HCT116 (cell line): ENCODE data around the gene TMEM87A. TPM values are rescaled to one million over a fixed set of nuclear protein-coding genes. Genes with fewer than 3 reads are reported as not detected.

Experiments used
- ATAC-seq: fragments of 200-7000 bp; cut with Tn5 transposase; 2 replicates; pipeline ENCODE4 v1.9.1; 2020; ENCODE audit warnings: mild to moderate bottlenecking, moderate library complexity
- BruUV-seq: library from RNA; stranded (reverse); fragments of 400-500 nt; replicated peaks from 2 replicates; lab custom pipeline; 2021; lab: Mats Ljungman, UMichigan
- CTCF ChIA-PET: fragments of 300-600 bp; sonication (Branson Sonifier 250); formaldehyde crosslinking; loops from one replicate; lab custom pipeline; 2021; ENCODE audit warnings: antibody characterized with exemption; lab: Charles Lee
- POLR2A ChIA-PET: fragments of 300-600, 350-600 bp; sonication (Branson Sonifier 250); formaldehyde crosslinking; loops from one replicate; lab custom pipeline; 2021; ENCODE audit warnings: antibody characterized with exemption; lab: Charles Lee
- RAD21 ChIA-PET, 2 experiments: fragments of 300-600 bp; sonication (Branson Sonifier 250); formaldehyde crosslinking; loops; one replicate each; lab custom pipeline; 2023; ENCODE audit warnings: low total read pairs in 2 of 2; ENCODE audit not compliant: uncharacterized antibody in 2 of 2, unreplicated experiment in 2 of 2, low non-redundant PET in 1 of 2; lab: Charles Lee
- DNase-seq: peaks from one replicate; pipeline ENCODE4 v3.0.0-alpha.2; 2010; ENCODE audit warnings: low read depth, low spot score
- H2AFZ ChIP-seq: fragments of 200-600 bp; shearing (Covaris generic), sonication (generic); 2 replicates; pipeline ENCODE4 v1.6.1; 2017; ENCODE audit warnings: low read depth, mixed run types, mixed read lengths, antibody characterized with exemption, low read length; ENCODE audit not compliant: poor library complexity, severe bottlenecking
- H3K27ac ChIP-seq: 2 replicates; pipeline ENCODE4 v1.5.1; 2012; ENCODE audit warnings: low read depth, low read length
- H3K27me3 ChIP-seq: fragments of 200-600 bp; sonication (generic); 2 replicates; pipeline ENCODE4 v1.6.1; 2016; ENCODE audit warnings: mixed run types, low read length, mixed read lengths; ENCODE audit not compliant: insufficient read depth
- H3K36me3 ChIP-seq, 2 experiments: fragments of 200-500 bp in 1 of 2; fragments of 200-600 bp in 1 of 2; sonication (Bioruptor generic) in 1 of 2; sonication (generic) in 1 of 2; 2 replicates each; pipeline versions ENCODE4 v1.5.1 to v1.6.1; 2014 to 2016; ENCODE audit warnings: low read length in 2 of 2, inconsistent platforms in 1 of 2, mixed read lengths in 1 of 2, mixed run types in 1 of 2; ENCODE audit not compliant: insufficient read depth in 2 of 2, control insufficient read depth in 1 of 2
- H3K4me1 ChIP-seq, 2 experiments: fragments of 200-600 bp in 1 of 2; sonication (generic) in 1 of 2; 2 replicates each; pipeline versions ENCODE4 v1.5.1 to v1.6.1; 2012 to 2017; ENCODE audit warnings: low read length in 2 of 2, inconsistent platforms in 1 of 2, mild to moderate bottlenecking in 1 of 2, mixed read lengths in 1 of 2, mixed run types in 1 of 2, moderate library complexity in 1 of 2; ENCODE audit not compliant: insufficient read depth in 2 of 2, control insufficient read depth in 1 of 2
- H3K4me2 ChIP-seq: fragments of 200-600 bp; sonication (generic); 2 replicates; pipeline ENCODE4 v1.6.1; 2017; ENCODE audit warnings: mixed run types, low read length, mixed read lengths
- H3K4me3 ChIP-seq, 2 experiments: fragments of 200-600 bp in 1 of 2; sonication (generic) in 1 of 2; replicated peaks in 1 of 2; 2 replicates each; pipeline ENCODE4 v1.5.1; 2011 to 2016; ENCODE audit warnings: low read length in 2 of 2, control low read depth in 1 of 2, low read depth in 1 of 2, mild to moderate bottlenecking in 1 of 2, mixed read lengths in 1 of 2, mixed run types in 1 of 2
- H3K79me2 ChIP-seq: fragments of 200-600 bp; sonication (generic); 2 replicates; pipeline ENCODE4 v1.6.1; 2017; ENCODE audit warnings: mild to moderate bottlenecking, mixed run types, low read length, moderate library complexity, mixed read lengths; ENCODE audit not compliant: insufficient read depth
- H3K9ac ChIP-seq: fragments of 200-600 bp; sonication (generic); 2 replicates; pipeline ENCODE4 v1.6.1; 2016; ENCODE audit warnings: low read length, mixed read lengths
- H3K9me2 ChIP-seq: fragments of 200-600 bp; sonication (generic), shearing (Covaris generic); 2 replicates; pipeline ENCODE4 v1.6.1; 2017; ENCODE audit warnings: mixed run types, mild to moderate bottlenecking, moderate library complexity; ENCODE audit not compliant: insufficient read depth
- H3K9me3 ChIP-seq, 2 experiments: fragments of 200-500 bp in 1 of 2; fragments of 200-600 bp in 1 of 2; sonication (Bioruptor generic) in 1 of 2; sonication (generic) in 1 of 2; 2 replicates each; pipeline ENCODE4 v1.6.1; 2014 to 2017; ENCODE audit warnings: low read length in 2 of 2, mixed read lengths in 2 of 2, inconsistent platforms in 1 of 2, low read depth in 1 of 2, mild to moderate bottlenecking in 1 of 2, mixed run types in 1 of 2, moderate library complexity in 1 of 2; ENCODE audit not compliant: control insufficient read depth in 1 of 2, insufficient read depth in 1 of 2
- H4K20me1 ChIP-seq: fragments of 200-600 bp; sonication (generic), shearing (Covaris generic); 2 replicates; pipeline ENCODE4 v1.6.1; 2017; ENCODE audit warnings: mixed run types, mild to moderate bottlenecking, moderate library complexity; ENCODE audit not compliant: insufficient read depth
- CBX3 ChIP-seq: IDR thresholded peaks from 2 replicates; pipeline ENCODE4 v1.6.1; 2012; ENCODE audit warnings: low read depth
- CEBPB ChIP-seq: IDR thresholded peaks from 2 replicates; pipeline ENCODE4 v1.6.1; 2012; ENCODE audit warnings: low read depth
- EGR1 ChIP-seq: IDR thresholded peaks from 2 replicates; pipeline ENCODE4 v1.6.1; 2012; ENCODE audit warnings: low read depth
- EZH2 ChIP-seq: fragments of 200-600 bp; sonication (generic); IDR thresholded peaks from 2 replicates; pipeline ENCODE4 v1.6.1; 2017; ENCODE audit warnings: antibody characterized with exemption, mixed run types
- EZH2phosphoT487 ChIP-seq: fragments of 200-600 bp; IDR thresholded peaks from 2 replicates; pipeline ENCODE4 v1.6.1; 2018; ENCODE audit warnings: antibody characterized with exemption, borderline replicate concordance
- MAX ChIP-seq: IDR thresholded peaks from 2 replicates; pipeline ENCODE4 v1.6.1; 2012
- POLR2A ChIP-seq: IDR thresholded peaks from 2 replicates; pipeline ENCODE4 v1.7.0; 2011; ENCODE audit warnings: borderline replicate concordance; ENCODE audit not compliant: insufficient read depth, insufficient read length; ENCODE audit errors: extremely low read depth
- RAD21 ChIP-seq: IDR thresholded peaks from 2 replicates; pipeline ENCODE4 v1.6.1; 2012; ENCODE audit warnings: low read depth, mild to moderate bottlenecking
- SIN3A ChIP-seq: IDR thresholded peaks from 2 replicates; pipeline ENCODE4 v1.6.1; 2012; ENCODE audit warnings: low read depth
- SP1 ChIP-seq: IDR thresholded peaks from 2 replicates; pipeline ENCODE4 v1.6.1; 2012; ENCODE audit warnings: low read depth
- YY1 ChIP-seq: IDR thresholded peaks from 2 replicates; pipeline ENCODE4 v1.6.1; 2011; ENCODE audit warnings: low read length, low read depth, moderate library complexity, mild to moderate bottlenecking; ENCODE audit not compliant: insufficient replicate concordance; ENCODE audit errors: extremely low read depth
- ZFX ChIP-seq: fragments of 450-650 bp; IDR thresholded peaks from 2 replicates; pipeline ENCODE4 v1.6.1; 2017
- ZNF274 ChIP-seq: fragments of 200-500 bp; sonication (Bioruptor generic); IDR thresholded peaks from 2 replicates; pipeline ENCODE4 v1.6.1; 2014; ENCODE audit warnings: mild to moderate bottlenecking, low read depth, low read length, inconsistent platforms
- intact Hi-C: fragments of 100-400 bp; cut with micrococcal nuclease; formaldehyde crosslinking; loops from 2 replicates; pipeline ENCODE4 v1.10.0; 2022
- total RNA-seq: library from RNA; stranded (reverse); gene quantifications from one replicate; pipeline ENCODE4 v1.2.1, GENCODE V29; 2021; ENCODE audit not compliant: unreplicated experiment
- TF ChIP-seq, protein P1 (sequence below): IDR thresholded peaks from 2 replicates; pipeline ENCODE4 v1.6.1; 2012
- TF ChIP-seq, protein P2 (sequence below): IDR thresholded peaks from 2 replicates; pipeline ENCODE4 v1.6.1; 2012; ENCODE audit warnings: low read depth

Gene TMEM87A
- total RNA-seq, 1 experiment from 2014 or later = 44.0 TPM

- Histone ChIP-seq H3K9ac (no peak overlapping the region), H3K36me3 (no peaks in the 10 kb centered on the region), H3K9me2 (no peaks in the 10 kb centered on the region), H3K79me2 (no peaks in the 10 kb centered on the region), H3K4me2 (no peak overlapping the region), H4K20me1 (no peaks in the 10 kb centered on the region), H2AFZ (no peak overlapping the region), H3K27ac (no peak overlapping the region), H3K4me1 (no peaks in the 10 kb centered on the region), H3K4me3 (no peak overlapping the region), H3K27me3 (no peaks in the 10 kb centered on the region), H3K9me3 (no peaks in the 10 kb centered on the region)
- ChIA-PET POLR2A (interaction anchor here (0.6 to 1.9 kb wide), 2 partner anchors 10 to 26 kb away, joined by 5 to 6 read pairs; partner anchors contain the start of genes GANC and TMEM87A), RAD21 (no interaction called here), CTCF (no interaction called here)
- no TSS peak for BruUV-seq
- DNase-seq = no peak
- TF ChIP-seq RAD21 (no peak), EZH2phosphoT487 (no peak), YY1 (no peak), CEBPB (no peak), EZH2 (no peak), ZNF274 (no peak), EGR1 (no peak), MAX (no peak), SP1 (no peak), SIN3A (no peak), POLR2A (no peak), ZFX (no peak), CBX3 (no peak)
- TF ChIP-seq, protein P1, sequence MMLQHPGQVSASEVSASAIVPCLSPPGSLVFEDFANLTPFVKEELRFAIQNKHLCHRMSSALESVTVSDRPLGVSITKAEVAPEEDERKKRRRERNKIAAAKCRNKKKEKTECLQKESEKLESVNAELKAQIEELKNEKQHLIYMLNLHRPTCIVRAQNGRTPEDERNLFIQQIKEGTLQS = no peak
- TF ChIP-seq, protein P2, sequence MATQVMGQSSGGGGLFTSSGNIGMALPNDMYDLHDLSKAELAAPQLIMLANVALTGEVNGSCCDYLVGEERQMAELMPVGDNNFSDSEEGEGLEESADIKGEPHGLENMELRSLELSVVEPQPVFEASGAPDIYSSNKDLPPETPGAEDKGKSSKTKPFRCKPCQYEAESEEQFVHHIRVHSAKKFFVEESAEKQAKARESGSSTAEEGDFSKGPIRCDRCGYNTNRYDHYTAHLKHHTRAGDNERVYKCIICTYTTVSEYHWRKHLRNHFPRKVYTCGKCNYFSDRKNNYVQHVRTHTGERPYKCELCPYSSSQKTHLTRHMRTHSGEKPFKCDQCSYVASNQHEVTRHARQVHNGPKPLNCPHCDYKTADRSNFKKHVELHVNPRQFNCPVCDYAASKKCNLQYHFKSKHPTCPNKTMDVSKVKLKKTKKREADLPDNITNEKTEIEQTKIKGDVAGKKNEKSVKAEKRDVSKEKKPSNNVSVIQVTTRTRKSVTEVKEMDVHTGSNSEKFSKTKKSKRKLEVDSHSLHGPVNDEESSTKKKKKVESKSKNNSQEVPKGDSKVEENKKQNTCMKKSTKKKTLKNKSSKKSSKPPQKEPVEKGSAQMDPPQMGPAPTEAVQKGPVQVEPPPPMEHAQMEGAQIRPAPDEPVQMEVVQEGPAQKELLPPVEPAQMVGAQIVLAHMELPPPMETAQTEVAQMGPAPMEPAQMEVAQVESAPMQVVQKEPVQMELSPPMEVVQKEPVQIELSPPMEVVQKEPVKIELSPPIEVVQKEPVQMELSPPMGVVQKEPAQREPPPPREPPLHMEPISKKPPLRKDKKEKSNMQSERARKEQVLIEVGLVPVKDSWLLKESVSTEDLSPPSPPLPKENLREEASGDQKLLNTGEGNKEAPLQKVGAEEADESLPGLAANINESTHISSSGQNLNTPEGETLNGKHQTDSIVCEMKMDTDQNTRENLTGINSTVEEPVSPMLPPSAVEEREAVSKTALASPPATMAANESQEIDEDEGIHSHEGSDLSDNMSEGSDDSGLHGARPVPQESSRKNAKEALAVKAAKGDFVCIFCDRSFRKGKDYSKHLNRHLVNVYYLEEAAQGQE = no peak
- ATAC-seq = no peak
- intact Hi-C loops = no loop called here
Measured at GRCh38 chr15:42282926-42283325, 9.7 kb upstream of the TMEM87A start.
